HepG2 (cell line): Measurements from ENCODE around the gene CYP4F22. TPM values are rescaled to one million over a fixed set of nuclear protein-coding genes. Genes with fewer than 3 reads are reported as not detected.

Experiments
- ARHGAP35 ChIP-seq: sonication (generic); formaldehyde crosslinking; IDR thresholded peaks from 2 replicates; pipeline ENCODE4 v1.9.0; 2022; ENCODE audit warnings: mild to moderate bottlenecking, inconsistent platforms, moderate library complexity, missing genetic modification reagents, borderline replicate concordance
- ASH2L ChIP-seq: fragments of 300-600, 200-600 bp; sonication (generic); IDR thresholded peaks from 2 replicates; pipeline ENCODE4 v1.7.0; 2017; ENCODE audit warnings: low read depth, mild to moderate bottlenecking, moderate library complexity, mixed read lengths, low read length; ENCODE audit not compliant: insufficient read length
- ELF1 ChIP-seq: sonication (generic); formaldehyde crosslinking; IDR thresholded peaks from 2 replicates; pipeline ENCODE4 v1.4.0; 2020; ENCODE audit warnings: missing genetic modification reagents
- HNF1A ChIP-seq, 2 experiments: sonication (generic) in 1 of 2; formaldehyde crosslinking in 1 of 2; IDR thresholded peaks; 2 replicates each; pipeline versions ENCODE4 v1.4.0 to v1.6.1; 2016 to 2020; ENCODE audit warnings: borderline replicate concordance in 1 of 2, low read depth in 1 of 2, mild to moderate bottlenecking in 1 of 2, missing genetic modification reagents in 1 of 2
- IRF9 ChIP-seq: sonication (generic); formaldehyde crosslinking; IDR thresholded peaks from 2 replicates; pipeline ENCODE4 v1.8.0; 2022; ENCODE audit warnings: missing genetic modification reagents, mild to moderate bottlenecking, borderline replicate concordance
- NPAS2 ChIP-seq: sonication (generic); formaldehyde crosslinking; IDR thresholded peaks from 2 replicates; pipeline ENCODE4 v1.8.0; 2022; ENCODE audit warnings: mild to moderate bottlenecking, missing genetic modification reagents, borderline replicate concordance
- TSC22D2 ChIP-seq: sonication (generic); formaldehyde crosslinking; IDR thresholded peaks from 2 replicates; pipeline ENCODE4 v1.5.1; 2020; ENCODE audit warnings: missing genetic modification reagents, mild to moderate bottlenecking, borderline replicate concordance
- ZBTB20 ChIP-seq: sonication (generic); formaldehyde crosslinking; IDR thresholded peaks from 2 replicates; pipeline ENCODE4 v1.8.1; 2023; ENCODE audit warnings: missing genetic modification reagents, low read depth, mild to moderate bottlenecking, borderline replicate concordance
- ZFYVE20 ChIP-seq: sonication (generic); formaldehyde crosslinking; IDR thresholded peaks from 2 replicates; pipeline ENCODE4 v1.8.0; 2023; ENCODE audit warnings: low read depth, mild to moderate bottlenecking, moderate library complexity, missing genetic modification reagents, borderline replicate concordance
- ZNF362 ChIP-seq: sonication (generic); formaldehyde crosslinking; IDR thresholded peaks from 2 replicates; pipeline ENCODE4 v1.4.0; 2020; ENCODE audit warnings: missing genetic modification reagents, mild to moderate bottlenecking, borderline replicate concordance
- ZNF446 ChIP-seq: sonication (generic); formaldehyde crosslinking; IDR thresholded peaks from 2 replicates; pipeline ENCODE4 v1.5.0; 2020; ENCODE audit warnings: mild to moderate bottlenecking, missing genetic modification reagents
- ZNF556 ChIP-seq: sonication (generic); formaldehyde crosslinking; IDR thresholded peaks from 2 replicates; pipeline ENCODE4 v1.4.0; 2020; ENCODE audit warnings: mild to moderate bottlenecking, missing genetic modification reagents, borderline replicate concordance
- ZNF597 ChIP-seq: sonication (generic); formaldehyde crosslinking; IDR thresholded peaks from 2 replicates; pipeline ENCODE4 v1.5.0; 2020; ENCODE audit warnings: missing genetic modification reagents
- ZNF83 ChIP-seq: sonication (generic); formaldehyde crosslinking; IDR thresholded peaks from 2 replicates; pipeline ENCODE4 v1.4.0; 2020; ENCODE audit warnings: missing genetic modification reagents, mild to moderate bottlenecking, borderline replicate concordance
- polyA plus RNA-seq, 8 experiments: library from polyadenylated mRNA; depleted of rRNA in 3 of 8; stranded (reverse) in 7 of 8; unstranded in 1 of 8; fragments of >200 nt; fragmentation: Illumina TruSeq in 4 of 8; extraction: Trizol in 4 of 8; gene quantifications; 2 replicates each; pipeline versions ENCODE4 v1.2.1 to v1.2.3, GENCODE V29; 2011 to 2016; ENCODE audit warnings: low read depth in 4 of 8, missing spikeins in 1 of 8, mixed read lengths in 1 of 8; ENCODE audit not compliant: insufficient read depth in 1 of 8
- total RNA-seq, 5 experiments: library from RNA; depleted of rRNA; stranded (reverse); fragments of >200 nt; fragmentation: Illumina TruSeq; extraction: Trizol; gene quantifications; 2 replicates each; pipeline ENCODE4 v1.2.3, GENCODE V29; 2016; ENCODE audit warnings: low read depth in 1 of 5

The CYP4F22 gene
- total and polyA plus RNA-seq, 2 of the 13 experiments (the other 11 are each of a cell fraction or from before 2014, with no cell fraction given): 0.05 TPM; not detected in 1

GRCh38 chr19:15584541-15585115, 76.3 kb downstream of the CYP4F22 start (continued):
- no peak for TF ChIP-seq ZBTB20
- TF ChIP-seq ZFYVE20 (CRISPR knock-in tag): no peak
- peak; percentile 20; the same call in 1 of the 2 replicates for TF ChIP-seq ZNF83 (CRISPR knock-in tag)
- peak; percentile 54; the same call in 1 of the 2 replicates for TF ChIP-seq ELF1
- no peak for TF ChIP-seq ASH2L
- no peak; the same call in 1 of the 2 replicates for TF ChIP-seq ZNF556 (CRISPR knock-in tag)
- TF ChIP-seq IRF9 (CRISPR knock-in tag): no peak
- TF ChIP-seq NPAS2: no peak
- no peak for TF ChIP-seq TSC22D2 (CRISPR knock-in tag)
- TF ChIP-seq ZNF362 (CRISPR knock-in tag): peak; percentile 16; the same call in 1 of the 2 replicates
- peak; percentile 33; the same call in 1 of the 2 replicates for TF ChIP-seq ARHGAP35 (CRISPR knock-in tag)
- no peak for TF ChIP-seq ZNF597 (CRISPR knock-in tag)
- TF ChIP-seq HNF1A (IDR thresholded peaks at IDR 0.05; ENCODE audit: low read depth): no peak
- TF ChIP-seq HNF1A (CRISPR knock-in tag; IDR thresholded peaks at IDR 0.05; ENCODE audit: borderline replicate concordance): no peak; the same call in 1 of the 2 replicates
- TF ChIP-seq ZNF446 (CRISPR knock-in tag): 0 out of 2 replicates have a peak, but pooled peaks have one; percentile 45
